D721Med (cell line): ENCODE data around the gene EPHB1.
A peak's percentile ranks its signal among the peaks of the same experiment; 100 is the strongest.

Source experiments
- DNase-seq: peaks from one replicate; pipeline ENCODE4 v3.0.0; 2011; ENCODE audit warnings: low spot score; ENCODE audit not compliant: insufficient read length
- FAIRE-seq: peaks from 2 replicates; lab custom pipeline; 2011; peaks lifted over from hg19 to GRCh38; lab: Jason Lieb, UNC
- TF ChIP-seq, protein P1 (sequence below): IDR thresholded peaks from 2 replicates; pipeline ENCODE4 v1.5.1; 2012; ENCODE audit warnings: mild to moderate bottlenecking, control low read depth; ENCODE audit not compliant: insufficient read depth; ENCODE audit errors: missing control alignments

EPHB1 gene

DNA sequence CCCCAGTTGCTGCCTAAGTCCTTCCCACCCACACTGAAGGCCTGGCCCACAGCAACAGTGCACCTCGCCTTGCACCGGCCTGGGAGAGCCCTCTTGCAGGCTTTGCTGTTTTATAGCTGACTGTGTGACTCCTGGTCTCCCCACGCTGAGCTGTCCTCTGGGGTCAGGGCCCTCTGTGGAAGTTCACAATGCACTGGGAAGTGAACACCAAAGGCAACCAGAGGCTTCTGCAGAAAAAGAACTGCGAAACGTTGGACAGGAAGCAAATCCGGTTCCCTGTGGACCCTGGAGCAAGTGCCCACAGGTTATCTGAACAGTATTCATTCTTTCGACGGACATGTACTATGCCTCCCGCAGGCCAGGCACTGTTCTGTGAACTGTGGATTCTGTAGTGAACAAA is 737 bp upstream of the EPHB1 start:
- DNase-seq (no peak), FAIRE-seq (no peak)
- TF ChIP-seq, protein P1, sequence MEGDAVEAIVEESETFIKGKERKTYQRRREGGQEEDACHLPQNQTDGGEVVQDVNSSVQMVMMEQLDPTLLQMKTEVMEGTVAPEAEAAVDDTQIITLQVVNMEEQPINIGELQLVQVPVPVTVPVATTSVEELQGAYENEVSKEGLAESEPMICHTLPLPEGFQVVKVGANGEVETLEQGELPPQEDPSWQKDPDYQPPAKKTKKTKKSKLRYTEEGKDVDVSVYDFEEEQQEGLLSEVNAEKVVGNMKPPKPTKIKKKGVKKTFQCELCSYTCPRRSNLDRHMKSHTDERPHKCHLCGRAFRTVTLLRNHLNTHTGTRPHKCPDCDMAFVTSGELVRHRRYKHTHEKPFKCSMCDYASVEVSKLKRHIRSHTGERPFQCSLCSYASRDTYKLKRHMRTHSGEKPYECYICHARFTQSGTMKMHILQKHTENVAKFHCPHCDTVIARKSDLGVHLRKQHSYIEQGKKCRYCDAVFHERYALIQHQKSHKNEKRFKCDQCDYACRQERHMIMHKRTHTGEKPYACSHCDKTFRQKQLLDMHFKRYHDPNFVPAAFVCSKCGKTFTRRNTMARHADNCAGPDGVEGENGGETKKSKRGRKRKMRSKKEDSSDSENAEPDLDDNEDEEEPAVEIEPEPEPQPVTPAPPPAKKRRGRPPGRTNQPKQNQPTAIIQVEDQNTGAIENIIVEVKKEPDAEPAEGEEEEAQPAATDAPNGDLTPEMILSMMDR: no peak

DNA sequence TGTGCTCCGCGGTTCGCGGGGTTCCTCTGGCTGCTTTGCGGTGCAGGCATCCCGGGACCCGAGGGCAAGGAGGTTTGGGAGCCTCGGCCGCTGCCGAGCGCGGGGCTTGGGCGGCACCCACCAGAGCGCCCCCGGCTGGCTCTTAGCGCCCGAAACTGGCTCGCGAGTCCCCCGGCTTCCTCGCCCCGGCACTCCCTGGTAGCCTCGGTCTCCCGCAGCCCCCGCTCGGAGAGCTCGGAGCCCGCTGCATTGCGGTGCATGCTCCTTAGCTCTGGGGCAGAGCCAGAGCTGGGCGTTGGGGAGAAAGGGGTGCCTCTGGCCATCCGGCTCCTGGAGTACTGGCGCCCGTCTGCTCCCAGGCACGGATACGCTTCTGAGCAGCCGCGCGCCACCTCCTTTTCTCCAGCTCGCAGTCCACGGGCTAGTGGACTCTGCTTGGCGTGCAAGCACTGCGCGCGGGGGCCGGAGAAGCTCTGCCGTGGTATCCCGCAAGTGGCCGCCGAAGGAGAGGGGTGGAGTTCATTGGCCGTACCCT is 753 bp downstream of the EPHB1 start:
- TF ChIP-seq, protein P1: no peak
- DNase-seq (no peak), FAIRE-seq (no peak)

DNA sequence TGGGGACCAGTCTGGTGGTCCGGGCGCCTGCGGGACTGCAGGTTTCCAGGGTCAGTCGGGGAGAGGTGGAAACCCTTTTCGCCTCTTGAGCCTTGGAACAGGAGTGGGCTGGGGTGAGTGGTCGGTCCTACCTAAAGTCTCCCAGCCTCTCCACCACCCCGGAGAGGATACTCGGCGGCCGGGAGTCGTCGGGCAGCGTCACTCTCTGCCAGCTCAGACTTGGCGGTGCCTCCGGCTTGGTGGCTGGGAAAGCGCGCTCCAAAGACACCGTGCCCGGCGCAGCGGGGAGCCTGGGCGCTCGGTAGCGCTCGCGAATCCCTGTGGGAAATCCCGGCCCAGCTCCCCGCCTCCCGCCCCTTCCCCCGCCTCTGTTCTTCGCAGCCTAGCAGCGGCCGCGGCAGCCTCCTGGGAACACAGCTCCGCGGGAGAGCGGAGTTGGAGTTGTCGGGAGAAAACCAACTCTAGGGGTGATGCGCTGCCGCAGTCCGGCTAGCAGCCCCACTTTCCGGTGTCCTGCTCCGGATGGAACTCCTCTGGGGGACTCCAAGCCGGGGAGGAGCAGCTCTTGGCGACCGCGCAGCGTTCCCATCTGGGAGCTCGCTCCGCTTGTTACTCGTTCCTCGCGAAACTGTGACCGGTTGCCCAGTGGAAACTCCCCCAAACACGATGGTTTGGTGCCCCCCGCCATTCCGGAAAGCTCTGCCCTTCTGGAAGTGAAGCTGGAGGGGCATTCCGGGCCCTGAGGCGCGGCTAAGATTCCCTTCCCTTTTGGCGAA is 1.4 kb downstream of the EPHB1 start:
- TF ChIP-seq, protein P1: no peak
- FAIRE-seq: no peak
- peak; percentile 20 for DNase-seq

DNA sequence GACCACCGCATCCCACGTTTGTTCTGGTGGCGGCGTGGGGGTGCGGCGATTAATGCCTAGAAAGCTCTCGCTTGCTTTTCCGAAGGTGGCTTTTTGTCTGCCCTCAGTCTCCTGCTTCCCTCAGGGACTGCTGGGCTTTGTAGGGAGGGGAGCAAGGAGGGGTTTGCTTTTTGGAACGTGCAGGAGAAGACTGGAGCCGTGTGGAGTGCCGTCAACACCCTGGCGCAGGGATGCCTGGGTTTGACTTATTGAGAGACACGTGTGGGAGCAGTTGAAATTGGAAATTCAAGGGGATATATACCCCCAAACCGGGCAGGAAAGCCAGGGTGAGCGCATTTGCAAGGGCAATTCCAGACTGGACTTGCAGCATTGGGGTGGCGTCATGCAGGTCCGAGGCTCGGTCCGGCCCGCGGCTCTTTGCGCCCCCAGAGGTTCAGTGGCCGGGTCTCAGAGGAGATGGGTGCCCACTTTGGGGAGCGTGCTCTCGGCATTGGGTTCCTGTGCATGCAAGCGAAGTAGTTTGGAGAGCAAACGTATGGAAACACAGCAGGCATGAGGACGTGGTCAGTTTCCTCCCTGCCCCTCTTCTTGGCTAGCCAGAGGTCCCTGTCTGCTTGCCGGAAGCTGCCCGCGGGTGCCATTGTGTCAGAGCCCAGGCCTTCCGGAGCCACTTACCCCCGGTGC is 2.1 kb downstream of the EPHB1 start:
- TF ChIP-seq, protein P1: no peak
- FAIRE-seq (no peak), DNase-seq (no peak)

DNA sequence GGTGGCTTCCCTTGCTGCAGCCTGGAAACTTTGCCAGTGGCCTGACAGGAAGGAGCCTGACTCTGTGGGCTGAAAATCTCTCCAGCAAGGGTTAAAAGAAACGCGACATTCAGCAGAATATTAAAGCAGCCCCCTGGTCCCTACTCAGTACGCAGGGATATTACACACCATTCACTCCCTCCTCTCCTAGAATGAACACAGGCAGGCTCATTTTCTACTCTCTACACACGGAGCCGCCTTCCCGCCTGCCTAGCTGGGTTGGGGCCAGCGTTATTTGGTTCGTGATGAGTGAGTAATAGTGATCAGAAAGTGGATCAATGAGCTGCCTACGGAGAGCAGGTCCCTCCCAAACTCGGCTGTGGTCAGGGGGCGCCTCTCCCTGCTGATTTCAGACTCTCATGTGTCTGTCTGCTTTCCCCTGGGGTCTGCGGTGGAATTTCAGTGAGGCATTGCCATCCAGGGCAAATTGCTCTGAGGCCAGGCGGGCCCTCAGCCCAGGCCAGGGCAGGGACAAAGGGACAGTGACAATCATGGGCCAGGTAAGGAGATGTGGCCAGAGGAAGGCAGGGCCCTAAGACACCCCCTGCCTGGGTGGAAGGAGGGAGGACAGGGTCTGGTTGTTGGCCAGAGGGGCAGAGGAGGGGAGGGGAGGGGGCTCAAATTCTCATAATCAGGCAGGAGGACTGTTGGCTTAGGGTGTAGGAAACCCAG is 2.8 kb downstream of the EPHB1 start:
- no peak for FAIRE-seq
- no peak for DNase-seq
- TF ChIP-seq, protein P1: no peak

DNA sequence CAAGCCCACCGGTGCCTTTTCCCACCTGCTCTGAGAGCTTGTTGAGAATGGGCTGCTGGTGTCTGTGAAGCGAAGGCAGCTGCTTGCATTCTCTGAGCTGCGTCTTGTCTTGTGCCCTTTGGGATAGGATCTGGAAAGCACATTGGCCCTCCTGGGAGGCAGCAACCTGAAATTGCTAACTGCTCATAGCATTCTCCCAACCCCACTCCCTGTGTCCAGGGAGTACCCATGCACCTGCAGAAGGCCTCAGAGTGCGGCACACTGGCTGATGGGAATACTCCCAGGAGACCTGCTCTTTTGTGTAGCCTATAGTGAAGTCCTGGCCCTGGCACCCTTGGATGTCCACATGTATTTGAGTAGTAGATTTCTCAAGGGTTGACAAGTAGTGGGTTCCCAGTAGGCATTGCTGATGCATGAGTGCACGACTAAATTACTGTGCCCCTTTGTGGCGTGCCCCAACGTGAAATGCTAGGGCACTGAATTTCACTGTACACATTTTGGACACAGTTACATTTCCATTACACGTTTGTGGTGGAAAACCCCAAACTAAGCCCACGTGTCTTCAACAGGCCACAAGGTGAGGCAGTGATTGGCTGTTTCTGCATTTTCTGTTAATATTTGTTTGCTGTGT is 3.7 kb downstream of the EPHB1 start:
- DNase-seq (no peak), FAIRE-seq (no peak)

More for the DNA sequence above, 3.7 kb downstream of the EPHB1 start:
- TF ChIP-seq, protein P1: no peak
